ENCODE data around the gene CORO6. TPM values are rescaled to one million over a fixed set of nuclear protein-coding genes. Genes with fewer than 3 reads are reported as not detected.

The CORO6 gene
- total and polyA plus RNA-seq, 2 of the 4 experiments (the other 2 are of a cell fraction) = 3.4 to 7.6 TPM

DNA sequence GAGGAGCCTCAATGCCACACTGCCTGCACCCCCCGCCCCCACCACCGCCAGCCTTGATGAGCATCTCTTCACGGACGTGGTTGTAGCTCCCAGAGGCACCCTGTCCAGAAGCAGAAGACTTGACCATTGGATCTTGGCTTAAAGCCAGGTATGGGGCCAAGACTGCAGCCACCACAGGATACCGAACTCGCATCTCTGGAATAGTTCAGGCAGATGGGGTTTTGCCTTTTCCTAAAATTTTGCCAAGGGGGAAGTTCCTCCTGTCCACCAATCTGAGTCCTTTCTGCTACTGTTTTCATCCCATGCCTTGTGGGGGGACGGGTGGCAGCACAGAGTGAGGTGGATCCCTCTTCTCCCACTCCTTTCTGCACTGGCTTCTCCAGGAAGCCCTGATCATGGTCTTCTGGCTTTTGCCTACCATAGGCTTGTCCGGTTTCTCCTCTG, 939 bp downstream of the CORO6 start:
- no peaks in the 10 kb centered on the region for H3K9me3 ChIP-seq (ENCODE audit: control insufficient read depth, insufficient read depth, low read length)
- H2AFZ ChIP-seq (replicated peaks; ENCODE audit: low read length, poor library complexity) = peak overlapping the region; percentile 96
- POLR2A ChIA-PET (ENCODE audit: unreplicated experiment) = no interaction called here
- no peak overlapping the region for H3K23ac ChIP-seq (ENCODE audit: low read depth, low read length)
- WGBS, 2 experiments (ENCODE audit: extremely low coverage in 2 of 2, insufficient read length in 1 of 2) = 58% methylated on average over 4 of the region's 8 CpGs; no CpG with 5 or more reads in 1 of the 2 experiments
- in situ Hi-C loops (cut with MboI; ENCODE audit: low sequenced_read_pairs) = no loop called here
- peak overlapping the region; percentile 71 for H2AK9ac ChIP-seq (replicated peaks; ENCODE audit: low read depth, low read length, poor library complexity)
- peaks cover 15% of the 10 kb centered on the region for H3K4me1 ChIP-seq (ENCODE audit: control insufficient read depth, insufficient read depth, low read length)
- H2BK15ac ChIP-seq (ENCODE audit: low read depth, low read length) = no peak overlapping the region
- CTCF ChIA-PET = no interaction called here
- H3K27ac ChIP-seq (ENCODE audit: insufficient read depth, low read length) = no peak overlapping the region
- H3K9ac ChIP-seq (ENCODE audit: low read depth, low read length) = peak overlapping the region; percentile 40; the same call in 1 of the 2 replicates
- H4K20me1 ChIP-seq (ENCODE audit: insufficient read depth, low read length) = peaks cover 9% of the 10 kb centered on the region; the same call in 1 of the 2 replicates
- no peak overlapping the region for H3K56ac ChIP-seq (ENCODE audit: extremely low read depth, insufficient read depth, low read length)
- H3K27me3 ChIP-seq (ENCODE audit: control insufficient read depth, insufficient read depth, low read length) = no peaks in the 10 kb centered on the region; the same call in 1 of the 2 replicates
- BruUV-seq (replicated peaks) = no TSS peak
- dilution Hi-C loops (cut with HindIII; ENCODE audit: low sequenced_read_pairs, unreplicated experiment) = no loop called here
- H4K5ac ChIP-seq (ENCODE audit: low read depth, low read length) = no peak overlapping the region; the same call in 1 of the 2 replicates
- peak overlapping the region; percentile 62 for H3K4me2 ChIP-seq (ENCODE audit: low read depth, low read length)
- H3K79me1 ChIP-seq (ENCODE audit: low read depth in 1 of 2, low read length in 2 of 2) = peaks cover 0 to 22% of the 10 kb centered on the region in 2 experiments; a peak in 1 of 4 replicates
- H3K4me3 ChIP-seq (ENCODE audit: insufficient read depth, low read depth, low read length) = peak overlapping the region; percentile 66
- no peak for TF ChIP-seq POLR2A (IDR thresholded peaks at IDR 0.05; ENCODE audit: low read depth, low read length)
- peaks cover 2% of the 10 kb centered on the region; the same call in 1 of the 2 replicates for H3K36me3 ChIP-seq (ENCODE audit: control insufficient read depth, insufficient read depth, low read length)
- H3K4ac ChIP-seq (ENCODE audit: low read depth, low read length) = peak overlapping the region; percentile 5; the same call in 1 of the 2 replicates
- no peak overlapping the region for H2BK120ac ChIP-seq (ENCODE audit: low read depth, low read length)
- H4K91ac ChIP-seq (ENCODE audit: insufficient read depth, low read depth, low read length) = no peak overlapping the region
- peak overlapping the region; percentile 14; the same call in 1 of the 2 replicates for H3K14ac ChIP-seq (replicated peaks; ENCODE audit: low read depth, low read length)
- no peak overlapping the region for H2BK5ac ChIP-seq (ENCODE audit: low read depth, low read length, poor library complexity, severe bottlenecking)
- no peak overlapping the region for H4K8ac ChIP-seq (ENCODE audit: low read depth in 2 of 2, low read length in 2 of 2)
- H2BK20ac ChIP-seq (ENCODE audit: low read depth, low read length) = no peak overlapping the region
- H3K18ac ChIP-seq (ENCODE audit: low read depth, low read length) = no peak overlapping the region
- DNase-seq = no peak
- intact Hi-C loops (cut with micrococcal nuclease) = no loop called here
- H2AK5ac ChIP-seq (ENCODE audit: low read depth, low read length) = peak overlapping the region; percentile 70; the same call in 1 of the 2 replicates
- peaks cover 22% of the 10 kb centered on the region for H3K9me1 ChIP-seq (ENCODE audit: insufficient read depth, low read length)
- ATAC-seq (ENCODE audit: low read depth) = no peak
